Neural cell (in vitro differentiated cells): ENCODE measurements around the gene PRG2. TPM values are rescaled to one million over a fixed set of nuclear protein-coding genes. Genes with fewer than 3 reads are reported as not detected.

ENCODE experiments used
- H2AFZ ChIP-seq: fragments of 200-600, 300-800 bp; sonication (generic), shearing (Covaris generic); 2 replicates; pipeline ENCODE4 v1.6.0; 2014; ENCODE audit warnings: low read depth, mild to moderate bottlenecking, antibody characterized with exemption, low read length, moderate library complexity
- H3F3A ChIP-seq: fragments of 200-600 bp; shearing (Covaris generic); 2 replicates; pipeline ENCODE4 v1.6.1; 2016; ENCODE audit warnings: mild to moderate bottlenecking, moderate library complexity, mixed read lengths, antibody characterized with exemption, low read length; ENCODE audit not compliant: insufficient read depth, poor library complexity, severe bottlenecking
- H3K27ac ChIP-seq: fragments of 200-600, 300-800 bp; sonication (generic), shearing (Covaris generic); 2 replicates; pipeline ENCODE4 v1.5.1; 2014; ENCODE audit warnings: mild to moderate bottlenecking, low read length, moderate library complexity
- H3K27me3 ChIP-seq: fragments of 300-800, 200-600 bp; sonication (generic), shearing (Covaris generic); 2 replicates; pipeline ENCODE4 v1.6.0; 2014; ENCODE audit warnings: mild to moderate bottlenecking, low read depth, low read length, moderate library complexity; ENCODE audit not compliant: insufficient read depth
- H3K36me3 ChIP-seq: fragments of 300-800, 200-600 bp; sonication (generic), shearing (Covaris generic); 2 replicates; pipeline ENCODE4 v1.5.1; 2014; ENCODE audit warnings: mild to moderate bottlenecking, antibody characterized with exemption, low read length, moderate library complexity; ENCODE audit not compliant: insufficient read depth
- H3K4me2 ChIP-seq: fragments of 300-800, 200-600 bp; sonication (generic), shearing (Covaris generic); 2 replicates; pipeline ENCODE4 v1.6.0; 2014; ENCODE audit warnings: mild to moderate bottlenecking, low read length
- H3K4me3 ChIP-seq: fragments of 300-800, 200-600 bp; sonication (generic), shearing (Covaris generic); 2 replicates; pipeline ENCODE4 v1.5.1; 2014; ENCODE audit warnings: mild to moderate bottlenecking, low read length, moderate library complexity
- H3K79me2 ChIP-seq: fragments of 200-600 bp; shearing (Covaris generic); replicated peaks from 2 replicates; pipeline ENCODE4 v1.6.0; 2014; ENCODE audit warnings: mild to moderate bottlenecking, low read length, moderate library complexity; ENCODE audit not compliant: insufficient read depth
- H3K9ac ChIP-seq: fragments of 300-800, 200-600 bp; sonication (generic), shearing (Covaris generic); 2 replicates; pipeline ENCODE4 v1.6.1; 2016; ENCODE audit warnings: mild to moderate bottlenecking, low read length, mixed read lengths
- H3K9me2 ChIP-seq: fragments of 200-600 bp; shearing (Covaris generic); 2 replicates; pipeline ENCODE4 v1.6.1; 2016; ENCODE audit warnings: mild to moderate bottlenecking, low read length, mixed read lengths; ENCODE audit not compliant: insufficient read depth
- H3K9me3 ChIP-seq: fragments of 200-600, 300-800 bp; sonication (generic), shearing (Covaris generic); 2 replicates; pipeline ENCODE4 v1.6.1; 2016; ENCODE audit warnings: mild to moderate bottlenecking, mixed run types, low read length, moderate library complexity, mixed read lengths
- H4K20me1 ChIP-seq: fragments of 200-600 bp; shearing (Covaris generic); 2 replicates; pipeline ENCODE4 v1.6.1; 2016; ENCODE audit warnings: mild to moderate bottlenecking, mixed run types; ENCODE audit not compliant: insufficient read depth
- CTCF ChIP-seq: fragments of 450-650 bp; IDR thresholded peaks from 2 replicates; pipeline ENCODE4 v1.5.1; 2014; ENCODE audit warnings: antibody characterized with exemption, mild to moderate bottlenecking, moderate library complexity; ENCODE audit not compliant: poor library complexity, severe bottlenecking
- EP300 ChIP-seq: fragments of 450-650 bp; conservative IDR thresholded peaks from 2 replicates; pipeline ENCODE4 v1.6.1; 2014; ENCODE audit warnings: antibody characterized with exemption, mild to moderate bottlenecking, moderate library complexity; ENCODE audit not compliant: poor library complexity, severe bottlenecking
- EZH2 ChIP-seq: fragments of 200-600, 300-800 bp; shearing (Covaris generic), sonication (generic); IDR thresholded peaks from 2 replicates; pipeline ENCODE4 v1.6.1; 2014; ENCODE audit warnings: antibody characterized with exemption, low read length, borderline replicate concordance, mild to moderate bottlenecking; ENCODE audit not compliant: insufficient read depth, poor library complexity, severe bottlenecking
- MXI1 ChIP-seq: fragments of 450-650 bp; conservative IDR thresholded peaks from 2 replicates; pipeline ENCODE4 v1.6.1; 2014; ENCODE audit warnings: antibody characterized with exemption, mild to moderate bottlenecking; ENCODE audit not compliant: poor library complexity, severe bottlenecking
- POLR2AphosphoS5 ChIP-seq: IDR thresholded peaks from 2 replicates; pipeline ENCODE4 v1.6.1; 2012
- RAD21 ChIP-seq: fragments of 450-650 bp; conservative IDR thresholded peaks from 2 replicates; pipeline ENCODE4 v1.6.1; 2014; ENCODE audit warnings: antibody characterized with exemption, mild to moderate bottlenecking, moderate library complexity
- REST ChIP-seq: IDR thresholded peaks from 2 replicates; pipeline ENCODE4 v1.6.1; 2012; ENCODE audit warnings: borderline replicate concordance
- SMC3 ChIP-seq: fragments of 450-650 bp; conservative IDR thresholded peaks from 2 replicates; pipeline ENCODE4 v1.6.1; 2014; ENCODE audit warnings: antibody characterized with exemption, mild to moderate bottlenecking, moderate library complexity; ENCODE audit not compliant: poor library complexity
- TAF1 ChIP-seq: IDR thresholded peaks from 2 replicates; pipeline ENCODE4 v1.6.1; 2012; ENCODE audit warnings: low read depth
- polyA plus RNA-seq: library from polyadenylated mRNA; depleted of rRNA; stranded (reverse); fragments of >200 nt; gene quantifications from 2 replicates; pipeline ENCODE4 v1.2.3, GENCODE V29; 2014

Gene PRG2
- polyA plus RNA-seq, 1 donor from 2014 or later: not detected

GRCh38 chr11:57424137-57424791 is 33.8 kb upstream of the PRG2 start:
- no peaks in the 10 kb centered on the region for H3K9me3 ChIP-seq
- no peak overlapping the region for H3K27ac ChIP-seq
- no peak overlapping the region for H3K4me3 ChIP-seq
- H3F3A ChIP-seq: no peaks in the 10 kb centered on the region
- no peak overlapping the region for H2AFZ ChIP-seq
- no peaks in the 10 kb centered on the region for H4K20me1 ChIP-seq
- H3K27me3 ChIP-seq: peaks cover 4% of the 10 kb centered on the region
- no peaks in the 10 kb centered on the region for H3K79me2 ChIP-seq
- TF ChIP-seq TAF1 (no peak), EZH2 (no peak), RAD21 (no peak), CTCF (no peak), EP300 (no peak), MXI1 (no peak), SMC3 (no peak), REST (no peak), POLR2AphosphoS5 (no peak)
- H3K36me3 ChIP-seq: no peaks in the 10 kb centered on the region
- no peaks in the 10 kb centered on the region for H3K9me2 ChIP-seq
- H3K9ac ChIP-seq: no peak overlapping the region
- H3K4me2 ChIP-seq: no peak overlapping the region

GRCh38 chr11:57422669-57423068 is 32.2 kb upstream of the PRG2 start:
- no peak overlapping the region for H3K4me3 ChIP-seq
- H3K27ac ChIP-seq: peak overlapping the region; percentile 9
- H3K9me3 ChIP-seq: no peaks in the 10 kb centered on the region
- H3K4me2 ChIP-seq: no peak overlapping the region
- H4K20me1 ChIP-seq: no peaks in the 10 kb centered on the region
- no peaks in the 10 kb centered on the region for H3K79me2 ChIP-seq
- no peaks in the 10 kb centered on the region for H3K36me3 ChIP-seq
- no peak overlapping the region for H2AFZ ChIP-seq
- TF ChIP-seq REST (no peak), TAF1 (no peak), SMC3 (no peak), POLR2AphosphoS5 (peak; percentile 80), EZH2 (no peak), RAD21 (no peak), EP300 (peak; percentile 24)
- peaks cover 4% of the 10 kb centered on the region for H3K27me3 ChIP-seq
- no peaks in the 10 kb centered on the region for H3K9me2 ChIP-seq
- H3K9ac ChIP-seq: no peak overlapping the region
- no peaks in the 10 kb centered on the region for H3F3A ChIP-seq
